ENCODE results near the gene RGL2.
"Not testable (repeated sequence)": the region's sequence is repeated elsewhere in the genome, so short reads cannot be mapped to it uniquely, and the experiment has no call there.

Gene RGL2

GRCh38 chr6:33298773-33299236, at the start of gene RGL2:
Gene RGL2, minus strand, starts transcription at chr6:33298942. Its CDS starts 332 bp downstream, at chr6:33298610.
- no peak for DNase-seq

GRCh38 chr6:33347816-33348215, 49.1 kb upstream of the RGL2 start:
- no peak for DNase-seq

- DNase-seq = not testable (repeated sequence)
Measured at GRCh38 chr6:33346972-33347371, 48.2 kb upstream of the RGL2 start.

- peak; percentile 47 for DNase-seq
Measured at GRCh38 chr6:33344701-33345697, 46.3 kb upstream of the RGL2 start.

GRCh38 chr6:33343953-33344611, 45.3 kb upstream of the RGL2 start:
- DNase-seq = no peak

- DNase-seq = not testable (repeated sequence)
Measured at GRCh38 chr6:33343606-33343952, 44.8 kb upstream of the RGL2 start.

GRCh38 chr6:33339193-33339592, 40.5 kb upstream of the RGL2 start:
- no peak for DNase-seq

GRCh38 chr6:33336495-33336894, 37.8 kb upstream of the RGL2 start:
- DNase-seq = no peak

GRCh38 chr6:33335916-33336315, 37.2 kb upstream of the RGL2 start:
- no peak for DNase-seq

- no peak for DNase-seq
Measured at GRCh38 chr6:33333666-33334065, 34.9 kb upstream of the RGL2 start.

GRCh38 chr6:33330736-33331135, 32.0 kb upstream of the RGL2 start:
- DNase-seq = no peak

GRCh38 chr6:33329058-33329457, 30.3 kb upstream of the RGL2 start:
- no peak for DNase-seq

- DNase-seq = no peak
Measured at GRCh38 chr6:33324125-33324524, 25.4 kb upstream of the RGL2 start.

- no peak for DNase-seq
Measured at GRCh38 chr6:33323623-33323948, 24.8 kb upstream of the RGL2 start.

GRCh38 chr6:33321227-33321626, 22.5 kb upstream of the RGL2 start:
- no peak for DNase-seq

GRCh38 chr6:33320315-33321181, 21.8 kb upstream of the RGL2 start:
- peak; percentile 76 for DNase-seq

- DNase-seq = no peak
Measured at GRCh38 chr6:33319939-33320314, 21.2 kb upstream of the RGL2 start.

GRCh38 chr6:33318426-33319073, 19.8 kb upstream of the RGL2 start:
- no peak for DNase-seq

GRCh38 chr6:33317669-33318425, 19.1 kb upstream of the RGL2 start, which contains the start of gene ZBTB22:
Gene ZBTB22, minus strand, starts transcription at chr6:33317744. Its CDS starts 828 bp downstream, at chr6:33316916.
- peak; percentile 99 for DNase-seq

GRCh38 chr6:33317419-33317668, 18.6 kb upstream of the RGL2 start:
- no peak for DNase-seq

GRCh38 chr6:33316603-33317418, 18.1 kb upstream of the RGL2 start:
- DNase-seq = no peak
